Stimulated activated naive CD8-positive, alpha-beta T cell treated with anti-CD3 and anti-CD28 coated beads, Interleukin-15, amount 100 ng/mL, for 72 hours (primary cell): Measurements from ENCODE around the gene TMEM200B.
"Not testable (repeated sequence)": the region's sequence is repeated elsewhere in the genome, so short reads cannot be mapped to it uniquely, and the experiment has no call there.

Source experiments
- ATAC-seq: fragments of 150-1000 bp; cut with Tn5 transposase; 2 replicates; pipeline ENCODE4 v1.10.0; 2021; ENCODE audit warnings: mild to moderate bottlenecking, moderate library complexity
- DNase-seq, 2 donors: peaks; one replicate each; pipeline ENCODE4 v3.0.0; 2021 to 2022
- H3K27ac Mint-ChIP-seq, 2 donors: one replicate each; pipeline ENCODE4 v1.8.0; 2022; ENCODE audit warnings: mild to moderate bottlenecking in 2 of 2, mixed read lengths in 2 of 2, moderate library complexity in 2 of 2
- H3K27me3 Mint-ChIP-seq: one replicate; pipeline ENCODE4 v1.8.0; 2022; ENCODE audit warnings: mixed read lengths
- H3K4me1 Mint-ChIP-seq: one replicate; pipeline ENCODE4 v1.8.0; 2022; ENCODE audit warnings: mild to moderate bottlenecking, mixed read lengths
- H3K4me3 Mint-ChIP-seq, 2 donors: one replicate each; pipeline ENCODE4 v1.8.0; 2022; ENCODE audit warnings: mild to moderate bottlenecking in 2 of 2, mixed read lengths in 2 of 2, moderate library complexity in 1 of 2
- H3K9me3 Mint-ChIP-seq, 2 donors: one replicate each; pipeline ENCODE4 v1.8.0; 2022; ENCODE audit warnings: mixed read lengths in 2 of 2

Gene TMEM200B

DNA sequence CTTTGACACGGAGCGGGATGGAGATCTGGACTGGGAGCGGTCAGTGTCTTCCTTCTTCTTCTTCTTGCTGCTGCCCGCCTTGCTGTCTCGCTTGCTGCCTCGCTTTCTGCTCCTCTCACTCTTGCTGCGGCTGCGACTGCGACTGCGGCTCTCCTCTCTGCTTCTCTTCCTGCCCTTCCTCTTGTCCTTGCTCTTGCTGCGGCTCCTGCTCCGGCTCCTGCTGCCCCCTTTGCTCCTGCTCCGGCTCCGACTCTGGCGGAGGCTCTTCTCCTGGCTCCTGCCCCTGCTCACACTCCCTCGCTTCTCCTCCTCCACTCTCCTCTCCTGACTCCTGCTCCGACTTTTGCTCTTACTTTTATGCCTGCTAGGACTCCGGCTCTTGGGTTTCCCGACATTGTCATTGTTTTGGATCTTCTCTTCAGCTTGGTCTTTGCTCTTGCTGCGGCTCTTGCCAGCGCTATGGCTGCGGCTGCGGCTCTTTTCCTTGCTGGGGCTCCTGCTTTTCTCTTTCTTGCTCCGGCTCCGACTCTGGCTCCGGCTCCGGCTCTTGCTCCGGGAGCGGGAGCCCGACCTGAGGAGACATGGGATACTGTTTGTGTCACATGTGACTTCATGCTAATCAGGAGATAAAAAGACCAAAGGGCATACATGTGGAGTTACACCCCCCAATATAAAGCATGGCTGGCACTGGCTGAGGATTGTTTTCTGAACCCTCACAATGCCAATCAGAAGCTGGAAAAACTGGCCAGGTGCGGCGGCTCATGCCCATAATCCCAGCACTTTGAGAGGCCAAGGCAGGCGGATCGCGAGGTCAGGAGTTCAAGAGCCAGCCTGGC lies 25.2 kb upstream of the TMEM200B start:
- ATAC-seq (no peak), DNase-seq (no peak)
- no peak overlapping the region for H3K4me3 Mint-ChIP-seq
- peak overlapping the region; percentile 64 to 79 for H3K27ac Mint-ChIP-seq
- H3K27me3 Mint-ChIP-seq = no peaks in the 10 kb centered on the region
- no peaks in the 10 kb centered on the region for H3K9me3 Mint-ChIP-seq
- no peaks in the 10 kb centered on the region for H3K4me1 Mint-ChIP-seq

DNA sequence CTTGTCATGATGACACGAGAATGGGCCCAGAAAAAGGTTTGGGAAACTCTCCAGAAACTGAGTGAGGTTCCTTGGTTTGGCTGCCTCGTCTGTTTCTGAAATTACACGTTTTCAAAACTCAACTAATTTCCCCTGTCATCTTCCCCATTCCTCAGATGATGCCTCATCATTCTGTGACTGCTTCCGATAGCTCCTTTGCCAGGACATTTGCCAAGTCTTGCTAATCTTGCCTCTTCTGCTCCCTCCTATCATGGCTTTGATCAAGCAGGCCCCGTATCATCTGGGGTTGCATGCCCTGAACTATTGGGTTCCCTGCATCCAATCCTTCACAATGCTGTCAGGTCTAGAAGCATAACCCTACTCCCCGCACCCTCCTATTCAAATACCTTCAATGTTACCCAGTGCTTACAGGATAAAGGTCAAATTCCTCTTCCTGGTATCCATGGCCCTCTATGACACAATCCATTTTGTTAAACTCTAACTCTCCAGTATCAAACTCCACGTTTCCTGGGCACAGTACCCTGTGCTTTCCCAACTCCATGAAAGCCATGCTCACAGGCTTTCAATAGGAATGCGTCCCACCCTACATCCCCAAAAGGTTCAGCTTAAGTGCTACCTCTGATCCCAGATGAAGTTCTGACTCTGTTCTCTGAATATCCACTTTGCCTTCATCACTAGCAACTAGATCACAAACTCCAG lies 22.2 kb upstream of the TMEM200B start:
- no peak for DNase-seq
- Mint-ChIP-seq H3K27ac (peak overlapping the region in 1 of 2 donors; percentile 65), H3K27me3 (no peaks in the 10 kb centered on the region)

DNA sequence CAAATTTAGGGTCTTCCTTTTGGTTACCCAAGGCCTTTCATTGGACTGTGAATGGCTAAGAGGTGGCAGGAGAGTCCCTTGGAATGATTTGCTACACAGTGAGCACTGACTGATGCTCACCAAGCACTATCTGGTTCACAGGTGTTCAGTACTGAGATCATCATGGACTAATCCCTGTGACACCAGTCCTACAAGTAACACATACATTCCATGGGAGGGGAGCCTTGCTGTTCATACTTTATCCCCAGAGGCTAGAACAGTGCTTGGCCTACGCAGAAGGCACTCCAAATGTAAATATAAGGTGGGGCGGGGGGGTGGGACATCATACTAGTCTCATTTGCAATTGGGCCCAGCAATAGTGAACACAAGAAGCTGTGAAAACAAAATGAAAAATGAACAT lies 20.5 kb upstream of the TMEM200B start:
- ATAC-seq (no peak), DNase-seq (no peak)
- no peaks in the 10 kb centered on the region for H3K4me1 Mint-ChIP-seq
- H3K9me3 Mint-ChIP-seq = no peaks in the 10 kb centered on the region
- no peaks in the 10 kb centered on the region for H3K27me3 Mint-ChIP-seq
- H3K4me3 Mint-ChIP-seq = no peak overlapping the region
- no peak overlapping the region for H3K27ac Mint-ChIP-seq

More for the DNA sequence above, 22.2 kb upstream of the TMEM200B start:
- H3K9me3 Mint-ChIP-seq = no peaks in the 10 kb centered on the region
- H3K4me1 Mint-ChIP-seq = no peaks in the 10 kb centered on the region
- H3K4me3 Mint-ChIP-seq = no peak overlapping the region
- no peak for ATAC-seq

DNA sequence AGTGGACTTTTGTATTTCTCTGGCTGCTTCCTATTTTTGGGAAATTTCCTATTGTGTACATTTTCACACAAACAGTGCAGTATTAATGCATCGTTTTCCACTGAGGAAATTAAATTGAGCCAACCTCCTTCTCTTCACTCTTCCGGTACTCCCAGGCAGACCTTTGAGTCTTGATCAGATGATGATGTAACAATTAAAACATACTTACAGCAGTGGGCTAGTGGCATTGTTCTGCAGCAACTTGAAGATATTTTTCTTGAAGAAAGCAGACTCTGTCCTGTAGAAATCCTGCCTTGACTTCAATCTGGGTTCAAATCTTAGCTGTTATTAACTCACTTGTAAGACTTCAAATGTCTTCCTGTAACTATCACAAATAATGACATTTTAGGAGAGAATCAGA lies 19.0 kb upstream of the TMEM200B start:
- Mint-ChIP-seq H3K4me1 (no peaks in the 10 kb centered on the region), H3K4me3 (no peak overlapping the region), H3K9me3 (no peaks in the 10 kb centered on the region), H3K27me3 (no peaks in the 10 kb centered on the region), H3K27ac (no peak overlapping the region)
- DNase-seq = no peak
- ATAC-seq = no peak

DNA sequence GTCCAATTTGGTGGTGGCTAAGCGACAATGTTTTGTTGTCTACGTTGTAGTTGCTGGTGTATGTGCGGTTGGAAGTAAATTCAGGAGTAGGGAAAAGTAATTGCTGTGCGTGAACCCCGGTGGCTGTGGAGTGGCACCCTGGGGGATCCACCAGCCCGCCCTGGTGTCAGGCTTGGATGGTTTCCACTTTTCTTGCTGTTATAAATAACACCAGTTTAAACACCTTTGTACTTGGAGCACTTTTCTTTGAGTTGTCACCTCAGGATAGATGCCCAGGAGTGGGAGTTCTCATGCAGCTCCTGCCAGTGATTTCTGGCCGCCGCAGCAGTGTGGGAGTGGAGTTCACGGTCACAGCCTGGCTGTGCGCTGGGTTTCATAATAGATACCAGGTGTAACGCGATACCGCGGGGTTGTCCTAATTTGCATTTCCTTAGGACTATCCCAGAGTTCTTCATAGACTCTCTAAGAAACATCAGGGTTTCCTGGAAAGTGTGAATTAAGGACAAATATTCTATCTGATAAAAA lies 12.8 kb upstream of the TMEM200B start:
- Mint-ChIP-seq H3K4me3 (no peak overlapping the region), H3K27ac (no peak overlapping the region), H3K9me3 (no peaks in the 10 kb centered on the region), H3K4me1 (no peaks in the 10 kb centered on the region), H3K27me3 (peaks cover 34% of the 10 kb centered on the region)
- ATAC-seq (no peak), DNase-seq (no peak)

DNA sequence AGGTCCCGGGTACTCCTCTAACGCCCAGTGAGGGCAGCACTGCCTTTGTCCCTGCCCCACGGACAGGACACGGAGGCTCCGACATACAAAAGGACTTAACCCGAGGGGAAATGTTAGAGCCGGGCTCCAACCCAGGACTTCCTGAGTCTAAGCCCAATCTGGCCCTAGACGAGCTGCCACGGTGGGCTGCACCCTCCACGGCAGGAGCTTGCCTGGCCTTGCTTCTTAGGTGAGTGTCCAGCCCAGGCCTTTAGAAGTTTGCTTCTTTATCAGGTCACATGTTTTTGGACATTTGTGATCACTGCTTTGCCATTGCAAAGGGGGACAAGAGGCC lies 11.0 kb upstream of the TMEM200B start:
- no peak for DNase-seq
- no peak overlapping the region for H3K4me3 Mint-ChIP-seq
- H3K27ac Mint-ChIP-seq = no peak overlapping the region
- H3K4me1 Mint-ChIP-seq = no peaks in the 10 kb centered on the region
- no peaks in the 10 kb centered on the region for H3K9me3 Mint-ChIP-seq
- no peak for ATAC-seq
- peaks cover 34% of the 10 kb centered on the region for H3K27me3 Mint-ChIP-seq

DNA sequence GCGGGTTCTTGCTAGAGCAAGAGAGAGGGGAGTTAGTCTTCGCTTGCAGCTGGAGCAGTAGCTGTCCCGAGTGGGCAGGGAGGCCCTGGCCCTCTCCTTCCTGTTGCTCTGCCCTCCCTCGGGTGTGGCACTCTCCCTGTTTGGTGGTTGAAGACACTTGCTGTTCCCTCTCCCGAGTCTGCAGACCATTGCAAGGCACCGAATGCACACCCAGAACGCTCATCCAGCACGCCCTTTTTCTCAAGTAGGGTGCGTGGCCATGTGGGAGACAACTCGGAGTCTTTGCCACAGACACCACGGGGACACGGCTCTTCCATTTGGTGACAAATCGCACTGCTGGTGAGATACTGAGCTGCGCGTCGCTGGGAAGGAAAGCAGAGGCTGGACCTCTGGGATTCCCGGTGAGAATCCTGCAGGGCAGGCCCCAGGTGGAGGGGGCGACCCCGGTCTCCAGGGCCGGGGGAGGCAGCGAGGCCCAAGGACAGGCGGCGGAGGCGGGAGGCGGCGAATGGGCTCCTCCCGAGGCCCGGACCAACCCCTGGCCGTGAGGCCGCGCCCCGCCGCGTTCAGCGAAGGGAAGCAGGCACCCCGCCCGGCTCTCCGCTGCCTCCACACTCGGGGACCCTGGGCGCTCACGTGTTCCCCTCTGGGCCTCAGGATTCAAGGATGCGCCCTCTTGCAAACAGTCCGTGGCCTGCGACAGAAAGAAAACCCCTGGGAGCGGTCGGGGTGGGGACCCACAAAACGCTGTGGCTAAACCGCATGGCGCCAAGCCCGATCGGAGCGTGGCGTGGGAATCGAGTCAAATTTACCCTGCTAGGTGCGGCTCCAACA lies 10.4 kb upstream of the TMEM200B start:
- ATAC-seq (peak; percentile 51), DNase-seq (no peak)
- Mint-ChIP-seq H3K4me1 (no peaks in the 10 kb centered on the region), H3K9me3 (no peaks in the 10 kb centered on the region), H3K4me3 (peak overlapping the region in 1 of 2 donors; percentile 6), H3K27ac (no peak overlapping the region), H3K27me3 (peaks cover 34% of the 10 kb centered on the region)

DNA sequence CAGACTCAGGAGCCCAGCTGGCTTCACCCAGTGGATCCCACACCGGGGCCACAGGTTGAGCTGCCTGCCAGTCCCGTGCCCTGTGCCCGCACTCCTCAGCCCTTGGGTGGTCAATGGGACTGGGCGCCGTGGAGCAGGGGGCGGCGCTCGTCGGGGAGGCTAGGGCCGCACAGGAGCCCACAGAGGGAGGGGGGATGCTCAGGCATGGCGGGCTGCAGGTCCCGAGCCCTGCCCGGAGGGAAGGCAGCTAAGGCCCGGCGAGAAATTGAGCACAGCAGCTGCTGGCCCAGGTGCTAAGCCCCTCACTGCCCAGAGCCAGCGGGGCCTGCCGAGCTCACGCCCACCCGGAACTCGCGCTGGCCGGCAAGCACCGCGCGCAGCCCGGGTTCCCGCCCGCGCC lies 7.4 kb upstream of the TMEM200B start:
- H3K4me1 Mint-ChIP-seq, H3K27ac Mint-ChIP-seq, ATAC-seq, DNase-seq, H3K4me3 Mint-ChIP-seq, H3K9me3 Mint-ChIP-seq: not testable (repeated sequence)
- H3K27me3 Mint-ChIP-seq = peaks cover 36% of the 10 kb centered on the region

DNA sequence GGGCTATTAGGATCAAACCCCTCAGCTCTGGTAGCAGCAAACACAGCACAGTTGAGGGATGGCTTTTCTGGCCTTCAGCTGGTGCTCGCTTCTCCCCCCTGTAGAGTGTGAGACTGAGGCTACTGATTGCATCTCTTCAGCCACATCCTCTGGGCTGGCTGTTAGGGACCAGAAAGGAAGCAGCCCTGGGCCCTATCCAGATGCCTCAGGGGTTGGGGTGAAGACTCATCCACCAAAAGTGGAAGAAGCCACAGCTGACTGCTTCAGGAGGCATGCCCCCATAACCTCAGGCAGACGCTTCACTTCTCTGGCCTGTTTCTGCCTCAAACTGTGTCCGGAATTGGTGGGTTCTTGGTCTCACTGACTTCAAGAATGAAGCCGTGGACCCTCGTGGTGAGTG lies 6.2 kb upstream of the TMEM200B start:
- Mint-ChIP-seq H3K27me3 (peaks cover 38% of the 10 kb centered on the region), H3K4me3 (no peak overlapping the region), H3K27ac (no peak overlapping the region), H3K9me3 (no peaks in the 10 kb centered on the region), H3K4me1 (peaks cover 10% of the 10 kb centered on the region)
- no peak for ATAC-seq
- DNase-seq = no peak

DNA sequence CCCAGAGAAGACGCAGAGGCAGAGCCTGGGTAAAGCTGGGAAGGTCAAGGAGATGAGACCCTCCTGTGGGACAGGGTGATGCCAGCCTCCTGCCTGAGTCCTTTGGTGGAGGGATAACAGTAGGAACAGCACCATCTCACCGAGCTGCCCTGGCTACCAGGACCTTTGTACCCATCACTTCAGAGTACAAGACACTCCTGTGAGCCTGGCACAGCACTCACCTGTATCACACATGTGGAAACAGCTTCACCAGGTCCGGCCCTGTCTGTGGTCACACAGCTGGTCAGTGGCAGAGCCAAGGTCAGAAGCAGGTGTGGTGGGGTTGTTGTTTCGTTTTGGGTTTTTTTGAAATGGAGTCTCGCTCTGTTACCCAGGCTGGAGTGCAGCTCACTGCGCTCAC lies 5.0 kb upstream of the TMEM200B start:
- H3K4me1 Mint-ChIP-seq = peaks cover 10% of the 10 kb centered on the region
- DNase-seq (no peak), ATAC-seq (no peak)
- no peak overlapping the region for H3K27ac Mint-ChIP-seq
- no peak overlapping the region for H3K4me3 Mint-ChIP-seq
- H3K9me3 Mint-ChIP-seq = no peaks in the 10 kb centered on the region
- peaks cover 29% of the 10 kb centered on the region for H3K27me3 Mint-ChIP-seq

DNA sequence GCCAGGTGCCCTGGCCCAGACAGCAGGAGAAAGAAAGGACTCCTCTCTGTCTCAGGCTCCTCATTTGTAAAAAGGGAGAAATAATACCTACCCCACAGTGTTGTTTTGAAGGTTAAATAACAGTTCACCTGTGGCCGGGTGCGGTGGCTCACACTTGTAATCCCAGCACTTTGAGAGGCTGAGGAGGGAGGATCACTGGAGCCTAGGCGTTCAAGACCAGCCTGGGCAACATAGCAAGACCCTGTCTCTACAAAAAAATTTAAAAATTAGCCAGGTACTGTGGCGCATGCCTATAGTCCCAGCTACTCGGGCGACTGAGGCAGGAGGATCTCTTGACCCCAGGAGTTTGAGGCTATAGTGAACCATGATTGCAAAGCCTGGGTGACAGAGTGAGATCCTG lies 2.5 kb upstream of the TMEM200B start:
- Mint-ChIP-seq H3K27me3 (peaks cover 29% of the 10 kb centered on the region), H3K27ac (no peak overlapping the region), H3K4me1 (peaks cover 22% of the 10 kb centered on the region), H3K4me3 (peak overlapping the region; percentile 72 to 73), H3K9me3 (no peaks in the 10 kb centered on the region)
- ATAC-seq (no peak), DNase-seq (no peak)

DNA sequence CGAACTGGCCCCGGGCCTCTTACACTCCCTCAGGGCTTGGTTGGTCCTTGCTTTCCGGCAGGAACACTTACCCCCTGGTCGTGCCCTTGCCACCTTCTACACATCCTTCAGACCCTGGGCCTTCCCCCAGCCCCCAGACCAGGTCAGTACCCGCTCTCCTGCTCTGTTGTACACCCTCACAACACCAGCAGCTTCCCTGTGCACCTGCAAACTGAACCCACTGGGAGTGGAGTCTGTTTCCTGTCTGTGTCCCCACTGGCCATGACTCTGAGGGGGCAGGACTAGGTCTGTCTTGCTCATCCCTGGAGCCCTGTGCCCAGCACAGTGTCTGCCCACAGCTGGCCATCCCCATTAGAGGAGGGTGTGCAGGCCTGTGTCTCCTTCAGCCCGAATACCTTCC lies 2.1 kb upstream of the TMEM200B start:
- no peak for DNase-seq
- Mint-ChIP-seq H3K27me3 (peaks cover 29% of the 10 kb centered on the region), H3K27ac (peak overlapping the region; percentile 79 to 85), H3K9me3 (no peaks in the 10 kb centered on the region), H3K4me3 (peak overlapping the region; percentile 72 to 73), H3K4me1 (peaks cover 22% of the 10 kb centered on the region)
- no peak for ATAC-seq

DNA sequence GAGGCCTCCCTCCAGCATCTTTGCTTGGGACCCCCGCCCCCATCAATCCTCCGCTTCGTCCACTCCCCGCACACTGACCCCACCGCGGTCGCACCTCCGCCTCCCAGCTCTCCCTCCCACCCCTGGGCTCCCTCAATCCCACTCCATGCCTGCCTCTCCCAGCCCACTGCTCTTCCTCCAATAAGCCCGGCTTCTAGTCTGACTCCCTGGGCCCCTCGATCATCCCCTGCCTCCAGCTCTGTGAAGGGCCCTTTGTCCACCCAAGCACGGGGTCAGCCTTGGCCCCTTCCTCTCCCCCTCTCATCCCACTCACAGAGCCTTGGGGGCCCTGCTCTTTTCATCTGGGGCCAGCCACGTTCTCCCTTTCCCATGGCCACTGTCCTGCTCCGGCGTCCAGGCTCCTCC lies 1.5 kb upstream of the TMEM200B start:
- H3K4me3 Mint-ChIP-seq = peak overlapping the region; percentile 72 to 73
- peaks cover 29% of the 10 kb centered on the region for H3K27me3 Mint-ChIP-seq
- no peaks in the 10 kb centered on the region for H3K9me3 Mint-ChIP-seq
- H3K27ac Mint-ChIP-seq = peak overlapping the region; percentile 79 to 85
- peaks cover 22% of the 10 kb centered on the region for H3K4me1 Mint-ChIP-seq
- DNase-seq = no peak
- no peak for ATAC-seq

DNA sequence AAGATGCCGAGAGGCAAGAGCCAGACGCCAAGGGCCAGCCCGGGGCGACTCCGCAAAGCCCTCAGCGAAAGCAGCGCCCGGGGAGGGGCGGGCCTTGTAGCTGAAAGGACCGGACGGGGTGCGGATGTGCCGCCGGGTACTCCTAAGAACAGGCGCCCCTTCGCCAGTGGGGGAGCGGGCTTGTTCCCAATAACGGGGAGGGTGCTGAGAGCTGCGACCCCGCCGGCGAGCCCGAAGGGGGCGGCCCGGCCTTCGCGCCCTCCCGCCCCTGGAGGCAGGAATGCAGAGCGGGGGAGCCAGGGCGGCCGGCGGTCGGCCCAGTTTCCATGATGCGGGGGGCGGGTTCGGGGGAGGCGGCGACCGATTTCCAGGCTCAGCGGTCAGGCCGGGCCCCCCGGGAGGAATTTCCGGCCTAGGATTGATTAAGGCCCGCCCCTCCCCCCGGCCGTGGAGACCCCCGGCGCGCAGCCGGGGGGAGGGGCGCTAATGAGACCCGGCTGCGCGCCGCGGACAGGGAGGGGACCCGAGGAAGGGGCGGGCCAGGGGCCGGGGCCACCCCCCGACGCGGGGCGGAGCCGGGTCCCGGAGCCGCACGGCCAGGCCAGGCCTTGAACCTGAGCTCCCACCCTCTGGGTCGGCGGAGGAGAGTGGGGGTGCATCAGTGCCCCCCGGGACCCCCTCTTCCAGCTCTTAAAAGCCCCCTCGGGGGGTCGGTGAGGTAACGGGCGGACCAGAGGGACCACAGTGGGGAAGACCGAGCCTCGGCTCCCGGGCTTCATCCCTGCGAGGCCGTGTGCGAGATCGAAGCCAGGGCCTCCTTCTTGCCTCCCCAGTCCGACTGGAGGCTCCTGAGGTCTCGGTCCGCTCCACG lies 898 bp upstream of the TMEM200B start:
- no peak overlapping the region for H3K27ac Mint-ChIP-seq

More for the DNA sequence above, 898 bp upstream of the TMEM200B start:
- DNase-seq (peak; percentile 68 to 77), ATAC-seq (peak; percentile 62)
- peaks cover 29% of the 10 kb centered on the region for H3K27me3 Mint-ChIP-seq
- peaks cover 22% of the 10 kb centered on the region for H3K4me1 Mint-ChIP-seq
- no peaks in the 10 kb centered on the region for H3K9me3 Mint-ChIP-seq
- H3K4me3 Mint-ChIP-seq = peak overlapping the region; percentile 83 to 88
